HepG2 (cell line): ENCODE data around the gene CPZ. TPM values are rescaled to one million over a fixed set of nuclear protein-coding genes. Genes with fewer than 3 reads are reported as not detected.
A peak's percentile ranks its signal among the peaks of the same experiment; 100 is the strongest.

ENCODE experiments used
- BRD4 ChIP-seq: sonication (generic); formaldehyde crosslinking; IDR thresholded peaks from 2 replicates; pipeline ENCODE4 v1.4.0; 2020; ENCODE audit warnings: missing genetic modification reagents
- CAMTA2 ChIP-seq: sonication (generic); formaldehyde crosslinking; IDR thresholded peaks from 2 replicates; pipeline ENCODE4 v1.4.0; 2020; ENCODE audit warnings: mild to moderate bottlenecking, missing genetic modification reagents, borderline replicate concordance
- EHMT2 ChIP-seq: fragments of 200-600 bp; sonication (generic); IDR thresholded peaks from 2 replicates; pipeline ENCODE4 v1.7.0; 2017; ENCODE audit warnings: antibody characterized with exemption, low read depth, low read length, borderline replicate concordance
- GATAD2A ChIP-seq: IDR thresholded peaks from 2 replicates; pipeline ENCODE4 v1.6.1; 2016
- KDM3A ChIP-seq: IDR thresholded peaks from 2 replicates; pipeline ENCODE4 v1.6.1; 2018; ENCODE audit warnings: low read depth, missing compliant biosample characterization
- WIZ ChIP-seq: sonication (generic); formaldehyde crosslinking; IDR thresholded peaks from 2 replicates; pipeline ENCODE4 v1.5.1; 2020; ENCODE audit warnings: mild to moderate bottlenecking, missing genetic modification reagents
- ZBTB7A ChIP-seq: sonication (generic); formaldehyde crosslinking; IDR thresholded peaks from 2 replicates; pipeline ENCODE4 v1.8.0; 2022; ENCODE audit warnings: mild to moderate bottlenecking, missing genetic modification reagents
- ZC3H4 ChIP-seq: sonication (generic); formaldehyde crosslinking; IDR thresholded peaks from 2 replicates; pipeline ENCODE4 v1.4.0; 2020; ENCODE audit warnings: missing genetic modification reagents, borderline replicate concordance
- ZFAT ChIP-seq: sonication (generic); formaldehyde crosslinking; conservative IDR thresholded peaks from 2 replicates; pipeline ENCODE4 v1.8.1; 2023; ENCODE audit warnings: missing genetic modification reagents, inconsistent platforms
- ZFP82 ChIP-seq: sonication (generic); formaldehyde crosslinking; IDR thresholded peaks from 2 replicates; pipeline ENCODE4 v1.5.1; 2020; ENCODE audit warnings: mild to moderate bottlenecking, missing genetic modification reagents, borderline replicate concordance
- ZMYM3 ChIP-seq: sonication (generic); formaldehyde crosslinking; IDR thresholded peaks from 2 replicates; pipeline ENCODE4 v1.5.1; 2020; ENCODE audit warnings: mild to moderate bottlenecking, missing genetic modification reagents
- ZNF30 ChIP-seq: sonication (generic); formaldehyde crosslinking; IDR thresholded peaks from 2 replicates; pipeline ENCODE4 v1.5.0; 2020; ENCODE audit warnings: mild to moderate bottlenecking, missing genetic modification reagents
- ZNF737 ChIP-seq: sonication (generic); formaldehyde crosslinking; IDR thresholded peaks from 2 replicates; pipeline ENCODE4 v1.5.0; 2020; ENCODE audit warnings: missing genetic modification reagents, mild to moderate bottlenecking, borderline replicate concordance
- ZNF768 ChIP-seq: sonication (generic); formaldehyde crosslinking; IDR thresholded peaks from 2 replicates; pipeline ENCODE4 v1.4.0; 2020; ENCODE audit warnings: missing genetic modification reagents
- polyA plus RNA-seq, 8 experiments: library from polyadenylated mRNA; depleted of rRNA in 3 of 8; stranded (reverse) in 7 of 8; unstranded in 1 of 8; fragments of >200 nt; fragmentation: Illumina TruSeq in 4 of 8; extraction: Trizol in 4 of 8; gene quantifications; 2 replicates each; pipeline versions ENCODE4 v1.2.1 to v1.2.3, GENCODE V29; 2011 to 2016; ENCODE audit warnings: low read depth in 4 of 8, missing spikeins in 1 of 8, mixed read lengths in 1 of 8; ENCODE audit not compliant: insufficient read depth in 1 of 8
- total RNA-seq, 5 experiments: library from RNA; depleted of rRNA; stranded (reverse); fragments of >200 nt; fragmentation: Illumina TruSeq; extraction: Trizol; gene quantifications; 2 replicates each; pipeline ENCODE4 v1.2.3, GENCODE V29; 2016; ENCODE audit warnings: low read depth in 1 of 5
- TF ChIP-seq, protein P1 (sequence below): sonication (generic); formaldehyde crosslinking; IDR thresholded peaks from 2 replicates; pipeline ENCODE4 v1.5.1; 2020; ENCODE audit warnings: mild to moderate bottlenecking, missing genetic modification reagents, moderate library complexity
- TF ChIP-seq, protein P2 (sequence below): IDR thresholded peaks from 2 replicates; pipeline ENCODE4 v1.4.0; 2020; ENCODE audit warnings: mild to moderate bottlenecking, missing genetic modification reagents
- TF ChIP-seq, protein P3 (sequence below), 2 experiments: IDR thresholded peaks; 2 replicates each; pipeline ENCODE4 v1.6.1; 2011 to 2012; ENCODE audit warnings: low read length in 2 of 2, borderline replicate concordance in 1 of 2, low read depth in 1 of 2, mild to moderate bottlenecking in 1 of 2, moderate library complexity in 1 of 2

CPZ gene
- total and polyA plus RNA-seq, 2 of the 13 experiments (the other 11 are each of a cell fraction or from before 2014, with no cell fraction given), result 0.58 to 0.61 TPM

- TF ChIP-seq, protein P1, sequence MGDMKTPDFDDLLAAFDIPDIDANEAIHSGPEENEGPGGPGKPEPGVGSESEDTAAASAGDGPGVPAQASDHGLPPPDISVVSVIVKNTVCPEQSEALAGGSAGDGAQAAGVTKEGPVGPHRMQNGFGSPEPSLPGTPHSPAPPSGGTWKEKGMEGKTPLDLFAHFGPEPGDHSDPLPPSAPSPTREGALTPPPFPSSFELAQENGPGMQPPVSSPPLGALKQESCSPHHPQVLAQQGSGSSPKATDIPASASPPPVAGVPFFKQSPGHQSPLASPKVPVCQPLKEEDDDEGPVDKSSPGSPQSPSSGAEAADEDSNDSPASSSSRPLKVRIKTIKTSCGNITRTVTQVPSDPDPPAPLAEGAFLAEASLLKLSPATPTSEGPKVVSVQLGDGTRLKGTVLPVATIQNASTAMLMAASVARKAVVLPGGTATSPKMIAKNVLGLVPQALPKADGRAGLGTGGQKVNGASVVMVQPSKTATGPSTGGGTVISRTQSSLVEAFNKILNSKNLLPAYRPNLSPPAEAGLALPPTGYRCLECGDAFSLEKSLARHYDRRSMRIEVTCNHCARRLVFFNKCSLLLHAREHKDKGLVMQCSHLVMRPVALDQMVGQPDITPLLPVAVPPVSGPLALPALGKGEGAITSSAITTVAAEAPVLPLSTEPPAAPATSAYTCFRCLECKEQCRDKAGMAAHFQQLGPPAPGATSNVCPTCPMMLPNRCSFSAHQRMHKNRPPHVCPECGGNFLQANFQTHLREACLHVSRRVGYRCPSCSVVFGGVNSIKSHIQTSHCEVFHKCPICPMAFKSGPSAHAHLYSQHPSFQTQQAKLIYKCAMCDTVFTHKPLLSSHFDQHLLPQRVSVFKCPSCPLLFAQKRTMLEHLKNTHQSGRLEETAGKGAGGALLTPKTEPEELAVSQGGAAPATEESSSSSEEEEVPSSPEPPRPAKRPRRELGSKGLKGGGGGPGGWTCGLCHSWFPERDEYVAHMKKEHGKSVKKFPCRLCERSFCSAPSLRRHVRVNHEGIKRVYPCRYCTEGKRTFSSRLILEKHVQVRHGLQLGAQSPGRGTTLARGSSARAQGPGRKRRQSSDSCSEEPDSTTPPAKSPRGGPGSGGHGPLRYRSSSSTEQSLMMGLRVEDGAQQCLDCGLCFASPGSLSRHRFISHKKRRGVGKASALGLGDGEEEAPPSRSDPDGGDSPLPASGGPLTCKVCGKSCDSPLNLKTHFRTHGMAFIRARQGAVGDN (CRISPR knock-in tag), result peak; percentile 38
- TF ChIP-seq WIZ (CRISPR knock-in tag) (peak; percentile 54; the same call in 1 of the 2 replicates), ZFAT (CRISPR knock-in tag) (no peak), ZC3H4 (no peak), GATAD2A (no peak), ZNF737 (CRISPR knock-in tag) (0 out of 2 replicates have a peak, but pooled peaks have one; percentile 54), ZFP82 (peak; percentile 40; the same call in 1 of the 2 replicates), ZNF768 (peak; percentile 71), BRD4 (no peak), ZNF30 (CRISPR knock-in tag) (no peak), KDM3A (CRISPR knock-in tag) (no peak), ZMYM3 (CRISPR knock-in tag) (no peak), EHMT2 (peak; percentile 75; the same call in 1 of the 2 replicates), ZBTB7A (CRISPR knock-in tag) (peak; percentile 31; the same call in 1 of the 2 replicates), CAMTA2 (no peak)
- TF ChIP-seq, protein P2, sequence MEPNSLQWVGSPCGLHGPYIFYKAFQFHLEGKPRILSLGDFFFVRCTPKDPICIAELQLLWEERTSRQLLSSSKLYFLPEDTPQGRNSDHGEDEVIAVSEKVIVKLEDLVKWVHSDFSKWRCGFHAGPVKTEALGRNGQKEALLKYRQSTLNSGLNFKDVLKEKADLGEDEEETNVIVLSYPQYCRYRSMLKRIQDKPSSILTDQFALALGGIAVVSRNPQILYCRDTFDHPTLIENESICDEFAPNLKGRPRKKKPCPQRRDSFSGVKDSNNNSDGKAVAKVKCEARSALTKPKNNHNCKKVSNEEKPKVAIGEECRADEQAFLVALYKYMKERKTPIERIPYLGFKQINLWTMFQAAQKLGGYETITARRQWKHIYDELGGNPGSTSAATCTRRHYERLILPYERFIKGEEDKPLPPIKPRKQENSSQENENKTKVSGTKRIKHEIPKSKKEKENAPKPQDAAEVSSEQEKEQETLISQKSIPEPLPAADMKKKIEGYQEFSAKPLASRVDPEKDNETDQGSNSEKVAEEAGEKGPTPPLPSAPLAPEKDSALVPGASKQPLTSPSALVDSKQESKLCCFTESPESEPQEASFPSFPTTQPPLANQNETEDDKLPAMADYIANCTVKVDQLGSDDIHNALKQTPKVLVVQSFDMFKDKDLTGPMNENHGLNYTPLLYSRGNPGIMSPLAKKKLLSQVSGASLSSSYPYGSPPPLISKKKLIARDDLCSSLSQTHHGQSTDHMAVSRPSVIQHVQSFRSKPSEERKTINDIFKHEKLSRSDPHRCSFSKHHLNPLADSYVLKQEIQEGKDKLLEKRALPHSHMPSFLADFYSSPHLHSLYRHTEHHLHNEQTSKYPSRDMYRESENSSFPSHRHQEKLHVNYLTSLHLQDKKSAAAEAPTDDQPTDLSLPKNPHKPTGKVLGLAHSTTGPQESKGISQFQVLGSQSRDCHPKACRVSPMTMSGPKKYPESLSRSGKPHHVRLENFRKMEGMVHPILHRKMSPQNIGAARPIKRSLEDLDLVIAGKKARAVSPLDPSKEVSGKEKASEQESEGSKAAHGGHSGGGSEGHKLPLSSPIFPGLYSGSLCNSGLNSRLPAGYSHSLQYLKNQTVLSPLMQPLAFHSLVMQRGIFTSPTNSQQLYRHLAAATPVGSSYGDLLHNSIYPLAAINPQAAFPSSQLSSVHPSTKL (CRISPR knock-in tag), result peak; percentile 55
- TF ChIP-seq, protein P3, sequence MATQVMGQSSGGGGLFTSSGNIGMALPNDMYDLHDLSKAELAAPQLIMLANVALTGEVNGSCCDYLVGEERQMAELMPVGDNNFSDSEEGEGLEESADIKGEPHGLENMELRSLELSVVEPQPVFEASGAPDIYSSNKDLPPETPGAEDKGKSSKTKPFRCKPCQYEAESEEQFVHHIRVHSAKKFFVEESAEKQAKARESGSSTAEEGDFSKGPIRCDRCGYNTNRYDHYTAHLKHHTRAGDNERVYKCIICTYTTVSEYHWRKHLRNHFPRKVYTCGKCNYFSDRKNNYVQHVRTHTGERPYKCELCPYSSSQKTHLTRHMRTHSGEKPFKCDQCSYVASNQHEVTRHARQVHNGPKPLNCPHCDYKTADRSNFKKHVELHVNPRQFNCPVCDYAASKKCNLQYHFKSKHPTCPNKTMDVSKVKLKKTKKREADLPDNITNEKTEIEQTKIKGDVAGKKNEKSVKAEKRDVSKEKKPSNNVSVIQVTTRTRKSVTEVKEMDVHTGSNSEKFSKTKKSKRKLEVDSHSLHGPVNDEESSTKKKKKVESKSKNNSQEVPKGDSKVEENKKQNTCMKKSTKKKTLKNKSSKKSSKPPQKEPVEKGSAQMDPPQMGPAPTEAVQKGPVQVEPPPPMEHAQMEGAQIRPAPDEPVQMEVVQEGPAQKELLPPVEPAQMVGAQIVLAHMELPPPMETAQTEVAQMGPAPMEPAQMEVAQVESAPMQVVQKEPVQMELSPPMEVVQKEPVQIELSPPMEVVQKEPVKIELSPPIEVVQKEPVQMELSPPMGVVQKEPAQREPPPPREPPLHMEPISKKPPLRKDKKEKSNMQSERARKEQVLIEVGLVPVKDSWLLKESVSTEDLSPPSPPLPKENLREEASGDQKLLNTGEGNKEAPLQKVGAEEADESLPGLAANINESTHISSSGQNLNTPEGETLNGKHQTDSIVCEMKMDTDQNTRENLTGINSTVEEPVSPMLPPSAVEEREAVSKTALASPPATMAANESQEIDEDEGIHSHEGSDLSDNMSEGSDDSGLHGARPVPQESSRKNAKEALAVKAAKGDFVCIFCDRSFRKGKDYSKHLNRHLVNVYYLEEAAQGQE (IDR thresholded peaks at IDR 0.05; ENCODE audit: borderline replicate concordance in 1 of 2, low read depth in 1 of 2, low read length in 2 of 2), result peak in 1 of 2 experiments; percentile 97
Observed at GRCh38 chr4:8580321-8581093, 12.1 kb upstream of the CPZ start, which contains the start of gene GPR78 (continued).
